DMS153 treated with DMSO at 0.1 percent for 48 hours (cell line): ENCODE data around the gene SSH3.

Source experiments
- DNase-seq: peaks from one replicate; lab custom pipeline; 2025; ENCODE audit not compliant: unreplicated experiment; lab: John Stamatoyannopoulos, UW

Gene SSH3

GRCh38 chr11:67279589-67280340, 23.6 kb upstream of the SSH3 start:
- DNase-seq: no peak

GRCh38 chr11:67280341-67280787, 23.0 kb upstream of the SSH3 start:
- DNase-seq: no peak

- DNase-seq: no peak
Measured at GRCh38 chr11:67280788-67281551, 22.4 kb upstream of the SSH3 start.

- no peak for DNase-seq
Measured at GRCh38 chr11:67281552-67282150, 21.7 kb upstream of the SSH3 start.

GRCh38 chr11:67282155-67282875, 21.0 kb upstream of the SSH3 start:
- DNase-seq: no peak

- DNase-seq: no peak
Measured at GRCh38 chr11:67282876-67283371, 20.4 kb upstream of the SSH3 start.

- no peak for DNase-seq
Measured at GRCh38 chr11:67283481-67283963, 19.8 kb upstream of the SSH3 start.

- DNase-seq: no peak
Measured at GRCh38 chr11:67284811-67285540, 18.4 kb upstream of the SSH3 start.

- no peak for DNase-seq
Measured at GRCh38 chr11:67285541-67286498, 17.5 kb upstream of the SSH3 start.

GRCh38 chr11:67286621-67287333, 16.6 kb upstream of the SSH3 start:
- no peak for DNase-seq

GRCh38 chr11:67287355-67288197, 15.8 kb upstream of the SSH3 start:
- no peak for DNase-seq

GRCh38 chr11:67288198-67288451, 15.2 kb upstream of the SSH3 start:
- no peak for DNase-seq

- peak; percentile 75 for DNase-seq
Measured at GRCh38 chr11:67288452-67289225, 14.7 kb upstream of the SSH3 start.

GRCh38 chr11:67289226-67289650, 14.1 kb upstream of the SSH3 start, which contains the start of gene ANKRD13D:
Gene ANKRD13D, plus strand, starts transcription at chr11:67289303. Its CDS starts 158 bp downstream, at chr11:67289461.
- DNase-seq: no peak

GRCh38 chr11:67289651-67290479, 13.5 kb upstream of the SSH3 start:
- no peak for DNase-seq

- DNase-seq: no peak
Measured at GRCh38 chr11:67290801-67291200, 12.5 kb upstream of the SSH3 start.
